ENCODE results near the gene ACTN4.
A peak's percentile ranks its signal among the peaks of the same experiment; 100 is the strongest.

ACTN4 gene

DNA sequence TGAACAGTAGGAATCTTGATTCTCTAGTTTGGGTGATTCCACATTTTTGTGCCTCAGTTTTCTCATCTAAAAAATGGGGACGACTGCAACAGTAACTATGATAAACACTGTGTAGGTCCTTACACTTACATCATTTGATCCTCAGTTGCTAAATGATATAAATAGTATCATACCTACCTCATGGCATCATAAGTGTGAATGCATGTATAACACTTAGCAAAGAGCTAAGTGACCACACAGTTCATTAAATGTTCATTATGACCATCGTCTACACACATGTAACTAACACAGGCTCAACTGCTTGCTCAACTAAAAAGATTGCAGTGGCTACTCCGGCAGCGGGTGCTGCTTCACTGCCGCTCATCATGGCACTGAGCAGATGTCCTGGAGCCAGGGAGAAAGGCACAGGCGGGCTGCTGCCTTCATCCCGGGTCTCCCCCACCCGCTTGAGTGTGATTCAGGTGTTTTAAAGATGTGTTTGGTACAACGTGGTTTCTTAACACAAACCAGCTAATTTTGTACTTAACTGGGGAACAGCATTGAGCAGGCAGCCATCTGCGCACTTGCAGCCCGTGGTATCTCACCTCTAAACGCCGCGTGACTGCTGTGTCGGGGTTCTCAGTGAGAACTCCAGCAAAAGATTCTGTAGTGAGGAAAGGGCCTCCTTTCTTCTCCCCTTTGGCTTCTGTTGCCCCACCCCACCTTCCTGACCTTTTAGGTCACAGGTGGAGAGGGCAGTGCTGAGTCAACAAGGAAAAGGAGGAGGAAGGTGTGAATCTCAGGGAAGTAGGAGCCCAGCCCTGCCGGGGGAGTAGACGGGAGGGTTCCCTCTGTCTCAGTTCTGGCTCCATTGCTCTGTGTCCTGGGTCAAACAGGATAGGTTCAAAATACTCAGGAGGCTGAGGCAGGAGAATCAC is 11.7 kb upstream of the ACTN4 start:
- Histone ChIP-seq H3K4me1 (ENCODE audit: control insufficient read depth in 2 of 2, insufficient read depth in 2 of 2, low read length in 2 of 2) (peaks cover 20 to 21% of the 10 kb centered on the region in 2 donors), H3K27ac (ENCODE audit: low read depth in 2 of 2, low read length in 2 of 2) (peak overlapping the region; percentile 81 to 89), H3K9me3 (ENCODE audit: control insufficient read depth in 2 of 2, low read length in 2 of 2) (no peaks in the 10 kb centered on the region), H3K9ac (ENCODE audit: low read depth in 1 of 2, low read length in 2 of 2) (peak overlapping the region in 1 of 2 donors; percentile 38), H3K27me3 (ENCODE audit: control insufficient read depth in 2 of 2, insufficient read depth in 2 of 2, low read length in 2 of 2) (no peaks in the 10 kb centered on the region), H3K36me3 (ENCODE audit: control insufficient read depth in 2 of 2, insufficient read depth in 2 of 2, low read length in 2 of 2) (peaks cover 15 to 22% of the 10 kb centered on the region in 2 donors), H3K4me3 (ENCODE audit: low read length in 2 of 2) (no peak overlapping the region)

- Histone ChIP-seq H3K9ac (ENCODE audit: low read depth in 1 of 2, low read length in 2 of 2) (no peak overlapping the region), H3K9me3 (ENCODE audit: control insufficient read depth in 2 of 2, low read length in 2 of 2) (no peaks in the 10 kb centered on the region), H3K4me1 (ENCODE audit: control insufficient read depth in 2 of 2, insufficient read depth in 2 of 2, low read length in 2 of 2) (peaks cover 25 to 26% of the 10 kb centered on the region in 2 donors)
Observed at GRCh38 chr19:38638461-38638860, 9.0 kb upstream of the ACTN4 start.

DNA sequence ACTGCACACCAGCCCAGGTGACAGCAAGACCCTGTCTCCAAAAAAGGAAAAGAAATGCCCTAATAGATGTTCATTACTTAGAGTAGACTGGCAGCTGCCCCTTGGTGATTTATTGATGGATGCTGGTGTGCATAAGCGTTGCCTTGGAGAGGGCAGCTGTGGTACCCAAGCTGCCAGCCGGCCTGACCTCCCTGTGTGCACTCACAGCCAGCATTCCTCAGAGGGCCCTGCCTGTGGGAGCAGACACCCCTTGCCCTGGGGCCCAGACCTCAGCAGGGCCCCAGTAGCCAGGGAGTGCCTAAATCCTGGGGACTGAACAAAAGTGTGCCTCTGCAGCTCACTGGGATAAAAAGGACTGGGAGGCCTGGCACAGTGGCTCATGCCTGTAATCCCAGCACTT is 7.8 kb upstream of the ACTN4 start:
- Histone ChIP-seq H3K36me3 (ENCODE audit: control insufficient read depth in 2 of 2, insufficient read depth in 2 of 2, low read length in 2 of 2) (peaks cover 6 to 7% of the 10 kb centered on the region in 2 donors), H3K4me1 (ENCODE audit: control insufficient read depth in 2 of 2, insufficient read depth in 2 of 2, low read length in 2 of 2) (peaks cover 28 to 32% of the 10 kb centered on the region in 2 donors), H3K4me3 (ENCODE audit: low read length in 2 of 2) (no peak overlapping the region), H3K27ac (ENCODE audit: low read depth in 2 of 2, low read length in 2 of 2) (peak overlapping the region in 1 of 2 donors; percentile 48), H3K9ac (ENCODE audit: low read depth in 1 of 2, low read length in 2 of 2) (no peak overlapping the region), H3K27me3 (ENCODE audit: control insufficient read depth in 2 of 2, insufficient read depth in 2 of 2, low read length in 2 of 2) (no peaks in the 10 kb centered on the region), H3K9me3 (ENCODE audit: control insufficient read depth in 2 of 2, low read length in 2 of 2) (no peaks in the 10 kb centered on the region)

More at GRCh38 chr19:38638461-38638860, 9.0 kb upstream of the ACTN4 start:
- H3K27ac ChIP-seq (ENCODE audit: low read depth in 2 of 2, low read length in 2 of 2), result no peak overlapping the region
- H3K36me3 ChIP-seq (ENCODE audit: control insufficient read depth in 2 of 2, insufficient read depth in 2 of 2, low read length in 2 of 2), result peaks cover 6 to 7% of the 10 kb centered on the region in 2 donors
- H3K27me3 ChIP-seq (ENCODE audit: control insufficient read depth in 2 of 2, insufficient read depth in 2 of 2, low read length in 2 of 2), result no peaks in the 10 kb centered on the region
- no peak overlapping the region for H3K4me3 ChIP-seq (ENCODE audit: low read length in 2 of 2)

DNA sequence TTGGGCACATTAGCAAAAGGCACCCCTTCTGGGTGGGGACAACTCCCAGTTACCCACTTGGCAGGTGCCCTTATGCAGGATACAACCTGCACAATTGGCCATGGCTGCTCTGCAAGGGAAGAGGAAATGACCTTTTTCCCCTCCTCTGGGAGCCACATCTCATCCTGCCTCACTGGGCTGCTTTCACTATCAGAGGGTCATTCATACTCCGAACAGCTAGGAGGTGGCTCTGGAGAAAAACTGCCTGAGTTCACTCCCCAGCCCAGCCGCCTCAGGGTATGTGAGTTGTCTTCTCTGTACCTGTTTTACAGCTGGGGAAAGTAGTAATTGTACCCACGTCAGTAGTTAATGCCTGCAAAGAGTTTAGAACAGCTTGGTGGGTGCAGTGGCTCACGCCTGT is 7.1 kb upstream of the ACTN4 start:
- peaks cover 3 to 6% of the 10 kb centered on the region in 2 donors for H3K36me3 ChIP-seq (ENCODE audit: control insufficient read depth in 2 of 2, insufficient read depth in 2 of 2, low read length in 2 of 2)
- H3K27me3 ChIP-seq (ENCODE audit: control insufficient read depth in 2 of 2, insufficient read depth in 2 of 2, low read length in 2 of 2), result no peaks in the 10 kb centered on the region
- no peak overlapping the region for H3K4me3 ChIP-seq (ENCODE audit: low read length in 2 of 2)
- H3K27ac ChIP-seq (ENCODE audit: low read depth in 2 of 2, low read length in 2 of 2), result peak overlapping the region; percentile 39 to 66
- H3K4me1 ChIP-seq (ENCODE audit: control insufficient read depth in 2 of 2, insufficient read depth in 2 of 2, low read length in 2 of 2), result peaks cover 30 to 31% of the 10 kb centered on the region in 2 donors
- H3K9me3 ChIP-seq (ENCODE audit: control insufficient read depth in 2 of 2, low read length in 2 of 2), result no peaks in the 10 kb centered on the region
- H3K9ac ChIP-seq (ENCODE audit: low read depth in 1 of 2, low read length in 2 of 2), result no peak overlapping the region

DNA sequence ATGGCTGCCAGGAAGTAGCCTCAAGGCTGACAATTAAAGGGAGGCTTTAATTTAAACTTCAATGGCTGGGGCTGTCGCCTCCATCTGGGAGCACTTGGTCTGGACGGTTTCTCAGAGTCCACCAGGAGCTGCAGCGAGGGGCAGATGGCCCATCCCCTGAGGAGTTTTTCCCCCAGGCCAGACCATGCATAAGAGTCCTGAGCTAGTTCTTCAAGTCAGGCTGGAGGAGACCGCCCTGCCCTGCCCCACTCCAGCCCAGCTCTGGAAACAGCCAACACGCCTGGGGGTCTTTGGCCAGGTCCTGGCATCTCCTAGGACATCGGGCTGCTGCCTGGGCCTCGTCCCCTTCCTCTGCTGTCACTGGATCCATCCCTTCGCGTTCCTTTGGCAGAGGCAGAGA is 5.3 kb upstream of the ACTN4 start:
- Histone ChIP-seq H3K4me3 (ENCODE audit: low read length in 2 of 2) (no peak overlapping the region), H3K9ac (ENCODE audit: low read depth in 1 of 2, low read length in 2 of 2) (peak overlapping the region in 1 of 2 donors; percentile 26), H3K36me3 (ENCODE audit: control insufficient read depth in 2 of 2, insufficient read depth in 2 of 2, low read length in 2 of 2) (no peaks in the 10 kb centered on the region), H3K27ac (ENCODE audit: low read depth in 2 of 2, low read length in 2 of 2) (peak overlapping the region; percentile 63 to 66), H3K9me3 (ENCODE audit: control insufficient read depth in 2 of 2, low read length in 2 of 2) (no peaks in the 10 kb centered on the region), H3K27me3 (ENCODE audit: control insufficient read depth in 2 of 2, insufficient read depth in 2 of 2, low read length in 2 of 2) (no peaks in the 10 kb centered on the region), H3K4me1 (ENCODE audit: control insufficient read depth in 2 of 2, insufficient read depth in 2 of 2, low read length in 2 of 2) (peaks cover 13 to 15% of the 10 kb centered on the region in 2 donors)

DNA sequence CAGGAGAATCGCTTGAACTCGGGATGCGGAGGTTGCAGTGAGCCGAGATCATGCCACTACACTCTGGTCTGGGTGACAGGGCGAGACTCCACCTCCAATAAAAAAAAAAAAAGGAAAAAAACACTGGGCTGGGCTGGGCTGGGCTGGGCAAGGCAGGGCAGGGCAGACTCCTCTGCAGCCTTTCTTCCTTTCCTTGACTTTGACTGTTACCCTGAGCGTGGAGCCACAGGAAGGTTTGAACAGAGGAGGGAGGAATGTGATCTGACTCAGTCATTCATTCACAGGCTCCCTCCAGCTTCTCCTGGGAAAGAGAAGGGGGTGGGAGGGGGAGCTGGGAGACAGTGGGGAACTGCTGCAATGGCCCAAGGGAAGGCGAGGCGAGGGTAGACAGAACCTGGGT is 2.7 kb upstream of the ACTN4 start:
- Histone ChIP-seq H3K9me3 (ENCODE audit: control insufficient read depth in 2 of 2, low read length in 2 of 2) (no peaks in the 10 kb centered on the region), H3K4me1 (ENCODE audit: control insufficient read depth in 2 of 2, insufficient read depth in 2 of 2, low read length in 2 of 2) (peaks cover 15 to 17% of the 10 kb centered on the region in 2 donors), H3K36me3 (ENCODE audit: control insufficient read depth in 2 of 2, insufficient read depth in 2 of 2, low read length in 2 of 2) (no peaks in the 10 kb centered on the region), H3K4me3 (ENCODE audit: low read length in 2 of 2) (no peak overlapping the region), H3K27me3 (ENCODE audit: control insufficient read depth in 2 of 2, insufficient read depth in 2 of 2, low read length in 2 of 2) (no peaks in the 10 kb centered on the region), H3K27ac (ENCODE audit: low read depth in 2 of 2, low read length in 2 of 2) (peak overlapping the region; percentile 87 to 90), H3K9ac (ENCODE audit: low read depth in 1 of 2, low read length in 2 of 2) (peak overlapping the region in 1 of 2 donors; percentile 32)

DNA sequence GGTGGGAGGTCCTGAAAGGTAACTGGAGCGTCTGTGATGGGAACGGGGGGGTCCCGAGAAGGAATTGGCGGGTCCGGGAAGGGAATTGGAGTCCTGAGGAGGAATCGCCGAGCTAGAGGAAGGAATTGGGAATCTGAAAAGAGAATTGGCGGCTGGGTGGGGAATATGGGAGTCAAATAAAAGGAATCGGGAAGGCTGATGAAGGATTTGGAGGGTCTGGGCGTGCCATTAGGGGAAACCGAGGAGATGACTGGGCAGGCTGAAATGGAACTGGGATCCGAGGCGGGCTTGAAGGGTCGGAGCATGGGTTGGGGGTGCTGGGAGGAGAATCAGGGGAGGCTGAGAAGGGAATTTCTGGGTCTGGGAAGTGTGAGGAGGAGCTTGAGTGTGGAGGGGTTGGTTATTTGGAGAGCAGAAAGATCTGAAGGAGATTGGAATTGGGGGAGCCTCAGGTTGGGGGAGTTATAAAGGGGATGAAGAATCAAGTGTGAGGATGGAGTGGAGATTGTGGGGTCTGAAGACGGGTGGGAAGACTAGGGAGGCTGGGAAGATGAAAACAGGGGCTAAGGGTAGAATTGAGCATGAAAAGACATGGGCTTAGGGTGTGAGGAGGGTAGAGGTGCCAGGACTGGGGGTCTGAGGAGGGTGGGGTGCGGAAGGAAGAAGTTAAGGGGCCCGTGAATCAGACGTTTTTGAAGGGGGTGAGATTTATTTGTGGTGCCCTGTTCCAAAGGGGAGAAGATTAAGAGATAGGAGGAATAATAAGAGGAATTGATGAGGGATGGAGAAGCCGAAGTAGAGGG is 718 bp downstream of the ACTN4 start:
- H3K4me1 ChIP-seq (ENCODE audit: control insufficient read depth in 2 of 2, insufficient read depth in 2 of 2, low read length in 2 of 2), result peaks cover 43% of the 10 kb centered on the region in 2 donors

GRCh38 chr19:38648769-38649304 is 1.4 kb downstream of the ACTN4 start:
- peak overlapping the region; percentile 98 to 99 for H3K9ac ChIP-seq (ENCODE audit: low read depth in 1 of 2, low read length in 2 of 2)
- H3K4me3 ChIP-seq (ENCODE audit: low read length in 2 of 2), result peak overlapping the region; percentile 77 to 97
- no peaks in the 10 kb centered on the region for H3K27me3 ChIP-seq (ENCODE audit: control insufficient read depth in 2 of 2, insufficient read depth in 2 of 2, low read length in 2 of 2)
- H3K4me1 ChIP-seq (ENCODE audit: control insufficient read depth in 2 of 2, insufficient read depth in 2 of 2, low read length in 2 of 2), result peaks cover 48 to 50% of the 10 kb centered on the region in 2 donors
- H3K27ac ChIP-seq (ENCODE audit: low read depth in 2 of 2, low read length in 2 of 2), result peak overlapping the region; percentile 96 to 97
- no peaks in the 10 kb centered on the region for H3K36me3 ChIP-seq (ENCODE audit: control insufficient read depth in 2 of 2, insufficient read depth in 2 of 2, low read length in 2 of 2)
- no peaks in the 10 kb centered on the region for H3K9me3 ChIP-seq (ENCODE audit: control insufficient read depth in 2 of 2, low read length in 2 of 2)

More for the DNA sequence above, 718 bp downstream of the ACTN4 start:
- Histone ChIP-seq H3K36me3 (ENCODE audit: control insufficient read depth in 2 of 2, insufficient read depth in 2 of 2, low read length in 2 of 2) (no peaks in the 10 kb centered on the region), H3K27ac (ENCODE audit: low read depth in 2 of 2, low read length in 2 of 2) (peak overlapping the region; percentile 96 to 97), H3K9ac (ENCODE audit: low read depth in 1 of 2, low read length in 2 of 2) (peak overlapping the region; percentile 98 to 99), H3K27me3 (ENCODE audit: control insufficient read depth in 2 of 2, insufficient read depth in 2 of 2, low read length in 2 of 2) (no peaks in the 10 kb centered on the region), H3K9me3 (ENCODE audit: control insufficient read depth in 2 of 2, low read length in 2 of 2) (no peaks in the 10 kb centered on the region), H3K4me3 (ENCODE audit: low read length in 2 of 2) (peak overlapping the region; percentile 77 to 97)

GRCh38 chr19:38649305-38650171 is 2.1 kb downstream of the ACTN4 start:
- H3K27me3 ChIP-seq (ENCODE audit: control insufficient read depth in 2 of 2, insufficient read depth in 2 of 2, low read length in 2 of 2), result no peaks in the 10 kb centered on the region
- peak overlapping the region; percentile 77 to 97 for H3K4me3 ChIP-seq (ENCODE audit: low read length in 2 of 2)
- H3K9ac ChIP-seq (ENCODE audit: low read depth in 1 of 2, low read length in 2 of 2), result peak overlapping the region; percentile 98 to 99
- no peaks in the 10 kb centered on the region for H3K9me3 ChIP-seq (ENCODE audit: control insufficient read depth in 2 of 2, low read length in 2 of 2)
- peaks cover 50 to 52% of the 10 kb centered on the region in 2 donors for H3K4me1 ChIP-seq (ENCODE audit: control insufficient read depth in 2 of 2, insufficient read depth in 2 of 2, low read length in 2 of 2)
- peak overlapping the region; percentile 96 to 97 for H3K27ac ChIP-seq (ENCODE audit: low read depth in 2 of 2, low read length in 2 of 2)
- peaks cover 0 to 2% of the 10 kb centered on the region in 2 donors for H3K36me3 ChIP-seq (ENCODE audit: control insufficient read depth in 2 of 2, insufficient read depth in 2 of 2, low read length in 2 of 2)
